Esophagus muscularis mucosa (tissue), 4 donors: ENCODE measurements around the gene CHRND. TPM values are rescaled to one million over a fixed set of nuclear protein-coding genes. Genes with fewer than 3 reads are reported as not detected.
"Not testable (repeated sequence)": the region's sequence is repeated elsewhere in the genome, so short reads cannot be mapped to it uniquely, and the experiment has no call there.

ENCODE experiments used
- DNase-seq: peaks from one replicate; pipeline ENCODE4 v3.0.0-alpha.2; 2017; ENCODE audit errors: extremely low spot score
- H3K27ac ChIP-seq, 4 donors: fragments of 200-600 bp; sonication (generic); replicated peaks in 1 of 4; 1 replicate in 3 of 4; 2 replicates in 1 of 4; pipeline ENCODE4 v1.5.1; 2016 to 2019; ENCODE audit warnings: mild to moderate bottlenecking in 1 of 4
- H3K27me3 ChIP-seq, 4 donors: fragments of 200-600 bp; sonication (generic); one replicate each; pipeline versions ENCODE4 v1.5.1 to v1.6.0; 2016 to 2019
- H3K36me3 ChIP-seq, 4 donors: fragments of 200-600 bp; sonication (generic); one replicate each; pipeline ENCODE4 v1.5.1; 2016 to 2019
- H3K4me1 ChIP-seq, 4 donors: fragments of 200-600 bp; sonication (generic); one replicate each; pipeline ENCODE4 v1.5.1; 2016 to 2019
- H3K4me3 ChIP-seq, 4 donors: fragments of 200-600 bp; sonication (generic); 1 replicate in 2 of 4; 2 replicates in 2 of 4; pipeline ENCODE4 v1.5.1; 2016 to 2019; ENCODE audit warnings: mild to moderate bottlenecking in 4 of 4, moderate library complexity in 1 of 4
- H3K9me3 ChIP-seq, 4 donors: fragments of 200-600 bp; sonication (generic); 1 replicate in 3 of 4; 2 replicates in 1 of 4; pipeline ENCODE4 v1.5.1; 2016 to 2019
- CTCF ChIP-seq, 3 experiments: fragments of 200-600 bp in 2 of 3; fragments of 450-650 bp in 1 of 3; sonication (generic) in 2 of 3; IDR thresholded peaks; one replicate each; pipeline ENCODE4 v1.5.1; 2017 to 2019; ENCODE audit warnings: antibody characterized with exemption in 3 of 3, mild to moderate bottlenecking in 2 of 3, moderate library complexity in 1 of 3
- EP300 ChIP-seq: sonication (generic); formaldehyde crosslinking; IDR thresholded peaks from one replicate; pipeline ENCODE4 v1.6.1; 2017; ENCODE audit warnings: antibody characterized with exemption
- POLR2A ChIP-seq: fragments of 450-650 bp; IDR thresholded peaks from one replicate; pipeline ENCODE4 v1.6.1; 2017; ENCODE audit warnings: antibody characterized with exemption, moderate library complexity, mild to moderate bottlenecking, low read depth
- POLR2AphosphoS5 ChIP-seq, 2 donors: sonication (generic); formaldehyde crosslinking; IDR thresholded peaks; one replicate each; pipeline ENCODE4 v1.6.1; 2017; ENCODE audit warnings: antibody characterized with exemption in 2 of 2
- WGBS: methylation state at CpG from one replicate; pipeline ENCODE4 v1.1.5; 2018; 5-methylcytosine and 5-hydroxymethylcytosine counted together
- intact Hi-C: fragments of 100-400 bp; cut with DNase I; formaldehyde crosslinking; loops from one replicate; pipeline ENCODE4 v1.15.1; 2023
- total RNA-seq, 4 donors: library from RNA; depleted of rRNA; stranded (reverse); fragments of >200 nt; gene quantifications; one replicate each; pipeline versions ENCODE4 v1.1.0 to v1.2.1, GENCODE V29; 2016

CHRND gene
- total RNA-seq, 4 donors from 2014 or later = not detected

GRCh38 chr2:232528746-232529460 is 2.9 kb downstream of the CHRND start:
- intact Hi-C loops = loop anchor here (10.0 kb wide), 1 partner anchor 624 kb away; no protein-coding TSS in a partner anchor
- TF ChIP-seq POLR2AphosphoS5 (IDR thresholded peaks at IDR 0.05) = no peak
- TF ChIP-seq POLR2A = no peak
- TF ChIP-seq CTCF (IDR thresholded peaks at IDR 0.05) = no peak
- no peak for TF ChIP-seq EP300
- DNase-seq = no peak
- Histone ChIP-seq H3K4me1 (peaks cover 17 to 19% (median 18%) of the 10 kb centered on the region in 4 donors), H3K9me3 (no peaks in the 10 kb centered on the region), H3K4me3 (no peak overlapping the region), H3K27me3 (peaks cover 0 to 44% (median 18%) of the 10 kb centered on the region in 4 donors), H3K36me3 (no peaks in the 10 kb centered on the region), H3K27ac (no peak overlapping the region)
- WGBS = 63% methylated on average over 7 of the region's 11 CpGs

DNA sequence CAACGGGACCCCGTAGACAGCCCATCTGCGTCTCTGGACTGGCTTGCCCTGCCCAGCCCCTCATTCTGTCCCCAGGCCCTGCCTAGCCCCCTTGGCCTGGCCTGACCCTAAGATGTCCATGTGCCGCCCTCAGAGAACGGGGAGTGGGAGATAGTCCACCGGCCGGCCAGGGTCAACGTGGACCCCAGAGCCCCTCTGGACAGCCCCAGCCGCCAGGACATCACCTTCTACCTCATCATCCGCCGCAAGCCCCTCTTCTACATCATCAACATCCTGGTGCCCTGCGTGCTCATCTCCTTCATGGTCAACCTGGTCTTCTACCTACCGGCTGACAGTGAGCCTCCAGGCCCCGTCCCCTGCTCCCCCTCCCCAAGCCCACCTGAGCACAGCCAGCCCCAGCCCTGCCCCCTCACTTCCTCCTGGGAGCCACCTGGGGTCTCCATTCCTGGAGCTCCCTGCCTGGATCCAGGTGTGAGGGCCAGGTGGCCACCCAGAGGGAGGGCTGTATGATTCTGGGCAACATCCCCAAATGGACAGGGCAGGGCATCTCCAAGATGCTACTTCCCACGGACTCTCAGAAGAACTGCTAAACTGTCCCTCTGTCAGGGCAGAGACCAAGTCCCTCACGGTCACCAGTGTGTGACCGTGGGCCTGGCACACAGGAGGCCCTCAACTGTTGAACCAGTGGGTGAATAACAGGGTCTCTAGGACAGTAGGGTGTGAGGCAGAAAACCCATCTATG is 4.0 kb downstream of the CHRND start:
- Histone ChIP-seq H3K27ac (no peak overlapping the region), H3K36me3 (no peaks in the 10 kb centered on the region), H3K4me1 (peaks cover 9 to 10% (median 9%) of the 10 kb centered on the region in 4 donors), H3K27me3 (peaks cover 0 to 44% (median 7%) of the 10 kb centered on the region in 4 donors), H3K4me3 (no peak overlapping the region), H3K9me3 (no peaks in the 10 kb centered on the region)
- TF ChIP-seq POLR2AphosphoS5 (IDR thresholded peaks at IDR 0.05) = no peak
- TF ChIP-seq POLR2A = no peak
- TF ChIP-seq EP300 = no peak
- TF ChIP-seq CTCF (IDR thresholded peaks at IDR 0.05) = no peak
- WGBS = 85% methylated on average over 17 of the region's 17 CpGs
- no peak for DNase-seq
- intact Hi-C loops = loop anchor here (10.0 kb wide), 1 partner anchor 625 kb away; no protein-coding TSS in a partner anchor

DNA sequence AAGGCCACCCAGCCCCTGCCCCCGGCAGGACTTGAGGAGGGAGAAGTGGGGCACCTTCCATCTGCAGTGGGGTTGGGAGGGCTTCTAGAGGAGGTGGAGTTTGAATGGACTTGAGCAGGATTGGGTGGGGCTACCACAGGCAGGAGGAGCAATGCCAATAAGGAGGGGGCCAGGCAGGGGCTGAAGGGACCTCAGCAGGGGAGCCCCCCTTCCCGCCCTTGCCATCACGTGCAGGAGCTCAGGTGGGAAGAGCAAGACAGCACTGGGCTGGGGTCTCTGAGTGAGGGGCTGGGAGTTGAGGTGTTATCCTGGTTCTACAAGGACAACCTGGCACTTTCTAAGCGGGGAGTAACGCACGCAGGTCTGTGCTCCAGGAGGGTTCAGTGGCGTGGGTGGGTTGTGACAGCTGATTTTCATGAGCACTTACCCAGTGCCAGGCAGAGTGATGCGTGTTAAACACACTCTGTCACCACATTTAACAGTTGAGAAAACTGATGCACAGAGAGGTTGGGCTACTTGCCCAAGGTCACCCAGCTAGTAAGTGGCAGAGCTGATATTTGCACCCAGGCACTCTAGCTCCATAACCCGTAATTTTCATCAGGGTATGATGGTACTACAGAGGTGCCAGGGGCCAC is 4.8 kb downstream of the CHRND start:
- intact Hi-C loops = no loop called here
- no peak overlapping the region for H3K27ac ChIP-seq
- TF ChIP-seq POLR2A (no peak), CTCF (IDR thresholded peaks at IDR 0.05) (no peak), POLR2AphosphoS5 (IDR thresholded peaks at IDR 0.05) (no peak), EP300 (no peak)
- no peaks in the 10 kb centered on the region for H3K9me3 ChIP-seq
- peaks cover 1 to 3% (median 2%) of the 10 kb centered on the region in 4 donors for H3K4me1 ChIP-seq
- peaks cover 0 to 44% (median 1%) of the 10 kb centered on the region in 4 donors for H3K27me3 ChIP-seq
- WGBS = 87% methylated on average over 4 of the region's 9 CpGs
- no peak for DNase-seq
- no peak overlapping the region for H3K4me3 ChIP-seq
- no peaks in the 10 kb centered on the region for H3K36me3 ChIP-seq

- peaks cover 0 to 8% (median 7%) of the 10 kb centered on the region in 4 donors for H3K9me3 ChIP-seq
- no peaks in the 10 kb centered on the region for H3K36me3 ChIP-seq
- H3K4me1 ChIP-seq = no peaks in the 10 kb centered on the region
- TF ChIP-seq CTCF (IDR thresholded peaks at IDR 0.05) (no peak), EP300 (no peak), POLR2AphosphoS5 (IDR thresholded peaks at IDR 0.05) (no peak), POLR2A (no peak)
- H3K27ac ChIP-seq = no peak overlapping the region
- 64% methylated on average over 9 of the region's 9 CpGs for WGBS
- H3K27me3 ChIP-seq = peaks cover 0 to 46% (median 3%) of the 10 kb centered on the region in 4 donors
- no peak for DNase-seq
- no peak overlapping the region for H3K4me3 ChIP-seq
- intact Hi-C loops = no loop called here
These were observed 6.5 kb downstream of the CHRND start for GRCh38 chr2:232532419-232532818.

- 86% methylated on average over 5 of the region's 7 CpGs for WGBS
These were observed 6.9 kb downstream of the CHRND start for GRCh38 chr2:232532821-232533220.

More at GRCh38 chr2:232532821-232533220, 6.9 kb downstream of the CHRND start:
- intact Hi-C loops, H3K27ac ChIP-seq, H3K4me3 ChIP-seq, DNase-seq, H3K4me1 ChIP-seq, H3K36me3 ChIP-seq, H3K9me3 ChIP-seq: not testable (repeated sequence)
- peaks cover 0 to 50% (median 3%) of the 10 kb centered on the region in 4 donors for H3K27me3 ChIP-seq
